Peyer's patch (tissue), 4 donors: ENCODE data around the gene USP9X.

Experiments used
- CTCF ChIP-seq, 6 experiments: fragments of 450-650 bp in 4 of 6; fragments of 200-600 bp in 2 of 6; sonication (generic) in 1 of 6; IDR thresholded peaks; one replicate each; pipeline ENCODE4 v1.5.1; 2017 to 2019; ENCODE audit warnings: antibody characterized with exemption in 6 of 6, mild to moderate bottlenecking in 3 of 6, moderate library complexity in 1 of 6
- POLR2A ChIP-seq, 2 donors: fragments of 450-650 bp; IDR thresholded peaks; one replicate each; pipeline ENCODE4 v1.5.1; 2017; ENCODE audit warnings: antibody characterized with exemption in 2 of 2, mild to moderate bottlenecking in 2 of 2, moderate library complexity in 2 of 2

- TF ChIP-seq CTCF (IDR thresholded peaks at IDR 0.05) (no peak), POLR2A (IDR thresholded peaks at IDR 0.05) (no peak)
Measured at GRCh38 chrX:41087201-41087600, 2.0 kb downstream of the USP9X start.
